GM12874 (cell line): Measurements from ENCODE around the gene SSC4D.

Source experiments
- CTCF ChIP-seq: IDR thresholded peaks from 2 replicates; pipeline ENCODE4 v1.5.1; 2011; ENCODE audit warnings: low read depth, mild to moderate bottlenecking, control low read depth, low read length, moderate library complexity; ENCODE audit not compliant: insufficient read depth

SSC4D gene

DNA sequence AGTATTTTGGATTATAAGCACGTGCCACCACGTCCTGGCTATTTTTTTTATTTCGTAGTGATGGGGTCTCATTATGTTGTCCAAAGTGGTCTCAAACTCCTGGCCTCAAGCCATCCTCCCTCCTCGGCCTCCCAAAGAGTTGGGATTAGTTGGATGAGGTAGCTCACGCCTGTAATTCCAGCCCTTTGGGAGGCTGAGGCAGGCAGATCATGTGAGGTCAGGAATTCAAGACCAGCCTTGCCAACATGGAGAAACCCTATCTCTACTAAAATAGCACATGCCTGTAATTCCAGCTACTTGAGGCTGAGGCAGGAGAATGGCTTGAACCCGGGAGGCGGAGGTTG is 28.9 kb downstream of the SSC4D start:
- TF ChIP-seq CTCF = no peak

DNA sequence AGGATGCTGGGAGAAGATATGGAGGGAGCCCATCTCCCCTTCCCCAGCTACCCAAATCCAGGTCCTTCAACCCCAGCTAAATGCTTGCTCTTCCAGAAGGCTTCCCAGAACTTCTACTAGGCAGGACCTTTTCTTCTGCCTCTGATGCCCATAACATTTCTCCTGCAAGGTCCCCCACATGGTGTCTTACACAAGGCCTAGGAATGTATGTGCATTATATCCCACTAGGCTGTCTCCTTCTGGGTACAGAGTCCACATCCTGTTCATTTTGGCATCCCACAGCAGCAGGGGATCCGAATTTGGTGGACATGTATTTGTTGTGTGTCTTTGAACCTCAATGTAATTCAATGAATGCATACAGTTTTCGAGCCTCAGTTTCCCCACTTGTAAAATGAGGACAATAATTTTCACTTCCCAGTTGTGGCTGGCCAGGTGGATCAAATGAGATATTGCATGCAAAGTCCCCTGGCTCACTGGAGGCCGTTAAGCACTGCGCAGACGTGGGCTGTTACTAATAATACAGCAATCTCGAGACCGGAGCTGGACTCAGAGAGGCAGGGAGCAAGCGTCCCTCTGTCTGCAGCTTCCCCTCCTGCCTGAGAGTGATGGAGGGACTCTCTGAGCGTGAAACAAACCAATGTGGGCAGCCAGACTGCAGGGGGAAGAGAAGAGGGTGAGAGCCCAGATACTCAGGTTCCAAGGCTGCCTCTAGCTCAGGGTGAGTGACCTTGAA is 32.1 kb downstream of the SSC4D start:
- no peak for TF ChIP-seq CTCF

DNA sequence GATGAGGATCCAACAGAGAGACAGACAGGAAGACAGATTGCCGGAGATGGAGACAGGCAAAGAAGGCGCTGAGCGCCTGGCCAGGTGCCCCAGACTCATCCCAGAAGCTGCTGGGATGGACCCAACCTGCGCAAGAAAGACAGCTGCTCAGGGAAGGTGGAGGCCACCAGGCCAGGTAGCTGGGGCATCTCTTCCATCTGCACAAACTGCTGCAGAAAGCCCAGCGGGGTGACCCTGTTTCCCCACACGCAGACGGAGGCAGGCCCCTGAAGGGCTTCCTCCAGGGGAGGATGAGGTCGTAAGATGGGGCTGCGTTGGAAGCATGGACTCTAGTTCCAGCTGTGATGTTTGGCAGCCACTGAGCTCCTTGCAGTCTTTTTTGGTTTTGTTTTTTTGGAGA is 34.2 kb downstream of the SSC4D start:
- no peak for TF ChIP-seq CTCF

DNA sequence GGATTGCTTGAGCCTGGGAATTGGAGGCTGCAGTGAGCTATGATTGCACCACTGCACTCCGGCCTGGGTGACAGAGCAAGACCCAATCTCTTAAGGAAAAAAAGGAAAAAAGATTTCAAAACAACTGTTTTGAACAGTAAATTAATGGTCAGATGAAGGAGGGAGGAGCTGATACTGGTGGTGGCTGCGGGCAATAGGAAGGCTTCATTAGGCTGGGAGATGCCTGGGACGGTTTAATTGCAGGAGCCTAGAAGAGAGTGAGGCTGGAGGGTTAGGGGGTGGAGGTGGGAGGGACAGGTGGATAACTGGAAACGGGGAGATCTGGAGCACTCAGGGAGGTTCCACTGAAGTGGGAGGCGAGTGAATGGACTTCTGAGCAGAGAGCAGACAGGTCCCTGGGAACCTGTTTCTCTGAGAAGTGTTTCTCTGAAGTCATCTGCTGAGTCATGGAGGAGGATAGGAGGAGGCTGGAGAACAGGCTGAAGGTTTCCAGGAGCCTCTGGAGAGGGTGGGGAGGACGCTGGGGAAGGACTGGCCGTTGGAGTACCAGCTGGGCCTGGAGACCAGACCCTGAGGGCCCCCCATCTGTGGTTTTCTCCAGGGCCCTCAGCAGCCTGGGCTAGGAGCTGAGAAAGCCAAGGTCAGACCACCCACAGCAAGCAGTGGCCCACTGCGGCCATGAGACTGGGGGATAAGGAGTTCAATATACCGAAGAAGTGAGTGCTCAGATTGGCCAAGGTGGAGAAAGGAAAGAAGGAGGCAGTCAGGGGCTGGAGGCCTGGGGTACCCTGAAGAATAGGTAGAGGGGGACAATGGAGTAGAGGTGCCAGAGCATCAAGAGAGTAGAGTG is 36.3 kb downstream of the SSC4D start:
- TF ChIP-seq CTCF = no peak

GRCh38 chr7:76371396-76371795 is 38.1 kb downstream of the SSC4D start:
- TF ChIP-seq CTCF = no peak

DNA sequence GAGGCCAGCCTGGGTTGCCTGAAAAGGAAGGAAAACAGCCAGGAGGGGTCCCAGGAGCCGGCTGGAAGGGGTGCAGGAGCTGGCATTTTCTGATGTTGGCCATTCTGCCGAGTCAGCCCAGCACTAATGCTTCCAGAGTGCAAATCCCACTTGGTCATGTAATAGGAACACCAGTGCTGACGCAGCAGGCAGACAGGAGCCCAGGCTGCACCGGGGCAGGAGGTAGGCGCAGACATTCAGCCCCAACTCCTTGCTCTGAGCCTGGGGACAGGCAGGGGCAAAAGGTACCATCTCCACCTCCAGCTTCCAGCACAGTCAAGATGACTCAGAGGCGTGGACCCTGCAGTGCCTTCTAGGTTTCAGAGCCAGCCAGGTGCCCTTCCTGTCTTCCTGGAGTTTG is 40.5 kb downstream of the SSC4D start:
- no peak for TF ChIP-seq CTCF

DNA sequence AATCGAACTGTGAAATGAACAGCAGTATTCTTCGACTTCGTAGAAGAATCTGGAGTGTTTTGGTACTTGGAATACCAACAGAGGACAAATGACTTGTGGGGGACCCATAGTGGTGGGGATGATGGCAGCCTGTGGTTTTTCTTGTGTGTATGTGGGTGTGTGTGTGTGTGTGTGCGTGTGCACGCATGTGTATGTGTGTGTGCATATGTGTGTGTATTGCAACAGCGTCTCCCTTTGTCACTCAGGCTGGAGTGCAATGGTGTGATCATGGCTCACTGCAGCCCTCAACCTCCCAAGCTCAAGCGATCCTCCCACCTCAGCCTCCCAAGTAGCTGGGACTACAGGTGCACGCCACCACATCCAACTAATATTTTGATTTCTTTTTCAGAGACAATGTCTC is 41.3 kb downstream of the SSC4D start:
- TF ChIP-seq CTCF = no peak
